HepG2 (cell line): ENCODE data around the gene KIF25. TPM values are rescaled to one million over a fixed set of nuclear protein-coding genes. Genes with fewer than 3 reads are reported as not detected.

Experiments
- ATAC-seq: fragments of 200-7000 bp; cut with Tn5 transposase; 3 replicates; pipeline ENCODE4 v1.9.1; 2020; ENCODE audit warnings: mild to moderate bottlenecking, moderate library complexity
- BruUV-seq: library from RNA; stranded (reverse); fragments of 400-500 nt; replicated peaks from 2 replicates; lab custom pipeline; 2021; lab: Mats Ljungman, UMichigan
- CTCF ChIA-PET: fragments of 300-600 bp; formaldehyde crosslinking; extraction: SDS; loops from one replicate; lab custom pipeline; 2021; ENCODE audit warnings: low total read pairs, inconsistent platforms, low intra/inter-chr PET ratio; lab: Yijun Ruan, JAX
- POLR2A ChIA-PET: fragments of 350-600 bp; sonication (Branson Sonifier 250); formaldehyde crosslinking; loops from one replicate; lab custom pipeline; 2020; ENCODE audit warnings: antibody characterized with exemption, inconsistent platforms; lab: Yijun Ruan, JAX
- DNase-seq: peaks from one replicate; pipeline ENCODE4 v3.0.0-alpha.2; 2015; ENCODE audit warnings: low spot score
- FAIRE-seq: peaks from 3 replicates; lab custom pipeline; 2011; peaks lifted over from hg19 to GRCh38; lab: Jason Lieb, UNC
- H2AFZ ChIP-seq: one replicate; pipeline ENCODE4 v1.6.1; 2011; ENCODE audit warnings: low read length, inconsistent platforms
- H3K27ac ChIP-seq: fragments of 300-600 bp; 3 replicates; pipeline ENCODE4 v1.8.0; 2011; ENCODE audit warnings: mixed run types, mild to moderate bottlenecking, mixed read lengths, low read length, inconsistent platforms; ENCODE audit not compliant: insufficient read depth; ENCODE audit errors: extremely low read length
- H3K27me3 ChIP-seq, 2 experiments: fragments of 200-600 bp in 1 of 2; 2 replicates in 1 of 2; 3 replicates in 1 of 2; pipeline versions ENCODE4 v1.6.0 to v1.8.0; 2011; ENCODE audit warnings: low read length in 2 of 2, mild to moderate bottlenecking in 2 of 2, moderate library complexity in 2 of 2, inconsistent platforms in 1 of 2; ENCODE audit not compliant: insufficient read depth in 2 of 2, control insufficient read depth in 1 of 2
- H3K36me3 ChIP-seq, 2 experiments: fragments of 200-600 bp in 1 of 2; replicated peaks in 1 of 2; 2 replicates in 1 of 2; 3 replicates in 1 of 2; pipeline versions ENCODE4 v1.5.1 to v1.8.0; 2011; ENCODE audit warnings: low read length in 2 of 2, inconsistent platforms in 1 of 2; ENCODE audit not compliant: insufficient read depth in 2 of 2, control insufficient read depth in 1 of 2
- H3K4me1 ChIP-seq: 2 replicates; pipeline ENCODE4 v1.5.1; 2012; ENCODE audit warnings: low read length, inconsistent platforms; ENCODE audit not compliant: insufficient read depth
- H3K4me2 ChIP-seq: 2 replicates; pipeline ENCODE4 v1.6.0; 2011; ENCODE audit warnings: low read depth, low read length, inconsistent platforms
- H3K4me3 ChIP-seq, 3 experiments: fragments of 200-600 bp in 1 of 3; sonication (generic), shearing (Covaris generic) in 1 of 3; replicated peaks in 1 of 3; 2 replicates each; pipeline ENCODE4 v1.5.1; 2011 to 2016; ENCODE audit warnings: low read length in 3 of 3, inconsistent platforms in 2 of 3, low read depth in 2 of 3, mild to moderate bottlenecking in 2 of 3, control low read depth in 1 of 3, mixed read lengths in 1 of 3; ENCODE audit not compliant: insufficient read depth in 1 of 3
- H3K79me2 ChIP-seq: one replicate; pipeline ENCODE4 v1.6.1; 2011; ENCODE audit warnings: low read length, inconsistent platforms; ENCODE audit not compliant: insufficient read depth
- H3K9ac ChIP-seq: 2 replicates; pipeline ENCODE4 v1.6.0; 2011; ENCODE audit warnings: mild to moderate bottlenecking, low read depth, low read length, inconsistent platforms; ENCODE audit not compliant: insufficient read depth
- H3K9me3 ChIP-seq: 2 replicates; pipeline ENCODE4 v1.5.1; 2012; ENCODE audit warnings: mild to moderate bottlenecking, low read length
- H4K20me1 ChIP-seq: 2 replicates; pipeline ENCODE4 v1.6.0; 2011; ENCODE audit warnings: inconsistent platforms, mild to moderate bottlenecking, low read length, moderate library complexity; ENCODE audit not compliant: insufficient read depth
- KLF12 ChIP-seq: sonication (generic); formaldehyde crosslinking; IDR thresholded peaks from 2 replicates; pipeline ENCODE4 v1.4.0; 2020; ENCODE audit warnings: missing genetic modification reagents, borderline replicate concordance
- SMAD3 ChIP-seq: sonication (generic); formaldehyde crosslinking; IDR thresholded peaks from 2 replicates; pipeline ENCODE4 v1.4.0; 2020; ENCODE audit warnings: missing genetic modification reagents
- TARDBP ChIP-seq: sonication (generic); formaldehyde crosslinking; IDR thresholded peaks from 2 replicates; pipeline ENCODE4 v1.8.0; 2022; ENCODE audit warnings: mild to moderate bottlenecking, missing genetic modification reagents
- ZBTB25 ChIP-seq: IDR thresholded peaks from 2 replicates; pipeline ENCODE4 v1.6.1; 2018; ENCODE audit warnings: missing genetic modification reagents
- ZGPAT ChIP-seq: IDR thresholded peaks from 2 replicates; pipeline ENCODE4 v1.6.1; 2016; ENCODE audit warnings: mild to moderate bottlenecking
- ZNF101 ChIP-seq: sonication (generic); formaldehyde crosslinking; IDR thresholded peaks from 2 replicates; pipeline ENCODE4 v1.4.0; 2020; ENCODE audit warnings: mild to moderate bottlenecking, low read depth, missing genetic modification reagents, borderline replicate concordance
- ZNF550 ChIP-seq: sonication (generic); formaldehyde crosslinking; IDR thresholded peaks from 2 replicates; pipeline ENCODE4 v1.4.0; 2020; ENCODE audit warnings: mild to moderate bottlenecking, missing genetic modification reagents, borderline replicate concordance
- ZNF629 ChIP-seq: sonication (generic); formaldehyde crosslinking; conservative IDR thresholded peaks from 2 replicates; pipeline ENCODE4 v1.5.0; 2020; ENCODE audit warnings: missing genetic modification reagents
- ZNF749 ChIP-seq: sonication (generic); formaldehyde crosslinking; IDR thresholded peaks from 2 replicates; pipeline ENCODE4 v1.8.0; 2022; ENCODE audit warnings: mild to moderate bottlenecking, missing genetic modification reagents, moderate library complexity, borderline replicate concordance
- WGBS: methylation state at CpG from one replicate; pipeline ENCODE4 v1.1.6; 2017; ENCODE audit warnings: low lambda C conversion rate; 5-methylcytosine and 5-hydroxymethylcytosine counted together
- in situ Hi-C: cut with HindIII; loops from 2 replicates; pipeline ENCODE4 v1.10.0; 2017; ENCODE audit warnings: low pct_unique_long_range_greater_than_20kb; ENCODE audit not compliant: extremely low pct_ligation_motif_present
- intact Hi-C: fragments of 100-400 bp; cut with micrococcal nuclease; formaldehyde crosslinking; loops from one replicate; pipeline ENCODE4 v1.10.0; 2022; ENCODE audit not compliant: unreplicated experiment
- polyA plus RNA-seq, 8 experiments: library from polyadenylated mRNA; depleted of rRNA in 3 of 8; stranded (reverse) in 7 of 8; unstranded in 1 of 8; fragments of >200 nt; fragmentation: Illumina TruSeq in 4 of 8; extraction: Trizol in 4 of 8; gene quantifications; 2 replicates each; pipeline versions ENCODE4 v1.2.1 to v1.2.3, GENCODE V29; 2011 to 2016; ENCODE audit warnings: low read depth in 4 of 8, missing spikeins in 1 of 8, mixed read lengths in 1 of 8; ENCODE audit not compliant: insufficient read depth in 1 of 8
- total RNA-seq, 5 experiments: library from RNA; depleted of rRNA; stranded (reverse); fragments of >200 nt; fragmentation: Illumina TruSeq; extraction: Trizol; gene quantifications; 2 replicates each; pipeline ENCODE4 v1.2.3, GENCODE V29; 2016; ENCODE audit warnings: low read depth in 1 of 5
- TF ChIP-seq, protein P1 (sequence below): sonication (generic); formaldehyde crosslinking; IDR thresholded peaks from 2 replicates; pipeline ENCODE4 v1.4.0; 2020; ENCODE audit warnings: mild to moderate bottlenecking, missing genetic modification reagents, borderline replicate concordance
- TF ChIP-seq, protein P2 (sequence below): sonication (generic); formaldehyde crosslinking; IDR thresholded peaks from 2 replicates; pipeline ENCODE4 v1.5.0; 2020; ENCODE audit warnings: missing genetic modification reagents, mild to moderate bottlenecking, borderline replicate concordance

The KIF25 gene
- total and polyA plus RNA-seq, 2 of the 13 experiments (the other 11 are each of a cell fraction or from before 2014, with no cell fraction given), result not detected

GRCh38 chr6:168030908-168031307 is 33.4 kb downstream of the KIF25 start:
- POLR2A ChIA-PET, result no interaction called here
- no TSS peak for BruUV-seq
- FAIRE-seq, result no peak
- no peak for TF ChIP-seq ZNF749 (CRISPR knock-in tag)
- no peak for TF ChIP-seq ZNF629 (CRISPR knock-in tag)
- no peak for TF ChIP-seq ZNF101 (CRISPR knock-in tag)
- TF ChIP-seq ZGPAT, result no peak
- no peak for TF ChIP-seq SMAD3
- TF ChIP-seq, protein P1, sequence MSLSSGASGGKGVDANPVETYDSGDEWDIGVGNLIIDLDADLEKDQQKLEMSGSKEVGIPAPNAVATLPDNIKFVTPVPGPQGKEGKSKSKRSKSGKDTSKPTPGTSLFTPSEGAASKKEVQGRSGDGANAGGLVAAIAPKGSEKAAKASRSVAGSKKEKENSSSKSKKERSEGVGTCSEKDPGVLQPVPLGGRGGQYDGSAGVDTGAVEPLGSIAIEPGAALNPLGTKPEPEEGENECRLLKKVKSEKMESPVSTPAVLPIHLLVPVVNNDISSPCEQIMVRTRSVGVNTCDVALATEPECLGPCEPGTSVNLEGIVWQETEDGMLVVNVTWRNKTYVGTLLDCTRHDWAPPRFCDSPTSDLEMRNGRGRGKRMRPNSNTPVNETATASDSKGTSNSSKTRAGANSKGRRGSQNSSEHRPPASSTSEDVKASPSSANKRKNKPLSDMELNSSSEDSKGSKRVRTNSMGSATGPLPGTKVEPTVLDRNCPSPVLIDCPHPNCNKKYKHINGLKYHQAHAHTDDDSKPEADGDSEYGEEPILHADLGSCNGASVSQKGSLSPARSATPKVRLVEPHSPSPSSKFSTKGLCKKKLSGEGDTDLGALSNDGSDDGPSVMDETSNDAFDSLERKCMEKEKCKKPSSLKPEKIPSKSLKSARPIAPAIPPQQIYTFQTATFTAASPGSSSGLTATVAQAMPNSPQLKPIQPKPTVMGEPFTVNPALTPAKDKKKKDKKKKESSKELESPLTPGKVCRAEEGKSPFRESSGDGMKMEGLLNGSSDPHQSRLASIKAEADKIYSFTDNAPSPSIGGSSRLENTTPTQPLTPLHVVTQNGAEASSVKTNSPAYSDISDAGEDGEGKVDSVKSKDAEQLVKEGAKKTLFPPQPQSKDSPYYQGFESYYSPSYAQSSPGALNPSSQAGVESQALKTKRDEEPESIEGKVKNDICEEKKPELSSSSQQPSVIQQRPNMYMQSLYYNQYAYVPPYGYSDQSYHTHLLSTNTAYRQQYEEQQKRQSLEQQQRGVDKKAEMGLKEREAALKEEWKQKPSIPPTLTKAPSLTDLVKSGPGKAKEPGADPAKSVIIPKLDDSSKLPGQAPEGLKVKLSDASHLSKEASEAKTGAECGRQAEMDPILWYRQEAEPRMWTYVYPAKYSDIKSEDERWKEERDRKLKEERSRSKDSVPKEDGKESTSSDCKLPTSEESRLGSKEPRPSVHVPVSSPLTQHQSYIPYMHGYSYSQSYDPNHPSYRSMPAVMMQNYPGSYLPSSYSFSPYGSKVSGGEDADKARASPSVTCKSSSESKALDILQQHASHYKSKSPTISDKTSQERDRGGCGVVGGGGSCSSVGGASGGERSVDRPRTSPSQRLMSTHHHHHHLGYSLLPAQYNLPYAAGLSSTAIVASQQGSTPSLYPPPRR, result no peak
- TF ChIP-seq, protein P2, sequence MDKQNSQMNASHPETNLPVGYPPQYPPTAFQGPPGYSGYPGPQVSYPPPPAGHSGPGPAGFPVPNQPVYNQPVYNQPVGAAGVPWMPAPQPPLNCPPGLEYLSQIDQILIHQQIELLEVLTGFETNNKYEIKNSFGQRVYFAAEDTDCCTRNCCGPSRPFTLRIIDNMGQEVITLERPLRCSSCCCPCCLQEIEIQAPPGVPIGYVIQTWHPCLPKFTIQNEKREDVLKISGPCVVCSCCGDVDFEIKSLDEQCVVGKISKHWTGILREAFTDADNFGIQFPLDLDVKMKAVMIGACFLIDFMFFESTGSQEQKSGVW (CRISPR knock-in tag), result no peak
- TF ChIP-seq TARDBP (CRISPR knock-in tag), result no peak
- TF ChIP-seq KLF12, result no peak
- no peak for TF ChIP-seq ZBTB25
- TF ChIP-seq ZNF550 (CRISPR knock-in tag), result no peak
- TF ChIP-seq, all 625 proteins: peak for 0
- DNase-seq (no peak), ATAC-seq (no peak)
- Histone ChIP-seq H3K4me3 (no peak overlapping the region), H3K4me2 (no peak overlapping the region), H3K4me1 (peaks cover 5% of the 10 kb centered on the region), H3K27me3 (peaks cover 2 to 23% of the 10 kb centered on the region in 2 experiments; a peak in 3 of 5 replicates), H3K36me3 (no peaks in the 10 kb centered on the region), H3K27ac (no peak overlapping the region), H3K9ac (no peak overlapping the region), H4K20me1 (no peaks in the 10 kb centered on the region), H2AFZ (no peak overlapping the region), H3K79me2 (no peaks in the 10 kb centered on the region), H3K9me3 (no peaks in the 10 kb centered on the region)
- CTCF ChIA-PET, result no interaction called here
- intact Hi-C loops, result no loop called here
- in situ Hi-C loops, result no loop called here
- WGBS, result 91% methylated on average over 2 of the region's 2 CpGs
